Measurements from ENCODE around the gene SNAP25.

DNA sequence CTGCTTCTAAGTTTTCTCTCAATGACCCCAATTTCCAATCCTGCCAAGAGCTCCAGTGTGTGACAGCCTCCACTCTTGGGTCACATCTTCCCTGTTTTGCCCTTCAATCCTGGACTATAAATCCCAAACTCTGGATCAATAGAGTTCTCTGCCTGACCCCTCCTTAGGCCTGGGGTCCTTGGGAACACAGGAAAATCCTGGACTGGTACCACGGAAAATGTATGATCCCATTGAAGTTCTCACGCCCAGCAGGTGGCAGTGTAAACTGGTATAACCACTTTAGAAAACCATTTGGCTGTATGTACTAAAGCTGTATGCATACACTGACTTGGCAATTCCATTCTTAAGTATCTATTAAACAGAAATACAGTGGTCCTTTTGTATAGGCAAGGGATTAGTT lies 98.0 kb downstream of the SNAP25 start:
- TF ChIP-seq POLR2A (IDR thresholded peaks at IDR 0.05; ENCODE audit: low read depth) (no peak), EP300 (IDR thresholded peaks at IDR 0.05) (no peak), CTCF (IDR thresholded peaks at IDR 0.05) (peak in 1 of 3 experiments; percentile 5), POLR2AphosphoS5 (IDR thresholded peaks at IDR 0.05) (no peak)

Measured in esophagus muscularis mucosa (tissue), 4 donors.